ENCODE measurements around the gene SYNJ1. TPM values are rescaled to one million over a fixed set of nuclear protein-coding genes. Genes with fewer than 3 reads are reported as not detected.
"Not testable (repeated sequence)": the region's sequence is repeated elsewhere in the genome, so short reads cannot be mapped to it uniquely, and the experiment has no call there.

Gene SYNJ1
- total and polyA plus RNA-seq, 10 of the 15 experiments (the other 5 are each of a cell fraction or from before 2014, with no cell fraction given): 1.2 to 7.0 (median 3.5) TPM

DNA sequence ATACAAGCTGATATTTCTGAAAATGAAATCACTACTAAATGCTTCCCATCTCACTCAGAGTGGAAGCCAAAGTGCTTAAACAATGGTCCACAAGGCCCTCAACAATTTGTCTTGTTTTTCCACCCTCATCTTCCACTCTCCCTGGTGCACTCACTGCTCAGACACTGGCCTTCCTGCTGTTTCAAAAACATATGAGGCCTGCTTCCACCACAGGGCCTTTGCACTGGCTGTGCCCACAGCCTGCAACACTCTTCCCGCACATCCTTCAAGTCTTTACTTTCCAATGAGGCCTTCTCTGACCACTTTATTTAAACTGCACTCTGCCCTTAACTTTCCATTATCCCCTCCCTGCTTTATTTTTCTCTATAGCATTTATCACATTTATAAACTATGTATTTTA, 53.8 kb downstream of the SYNJ1 start (continued):
- TF ChIP-seq IRF4 (IDR thresholded peaks at IDR 0.05; ENCODE audit: low read depth, low read length) (no peak), BCL11A (IDR thresholded peaks at IDR 0.05; ENCODE audit: low read depth, low read length) (no peak), IKZF2 (IDR thresholded peaks at IDR 0.05) (no peak), NR2C2 (IDR thresholded peaks at IDR 0.05; ENCODE audit: borderline replicate concordance, control insufficient read depth, insufficient read length, low read depth) (no peak), WRNIP1 (IDR thresholded peaks at IDR 0.05; ENCODE audit: borderline replicate concordance, low read depth, low read length) (no peak)
- TF ChIP-seq, protein P1, sequence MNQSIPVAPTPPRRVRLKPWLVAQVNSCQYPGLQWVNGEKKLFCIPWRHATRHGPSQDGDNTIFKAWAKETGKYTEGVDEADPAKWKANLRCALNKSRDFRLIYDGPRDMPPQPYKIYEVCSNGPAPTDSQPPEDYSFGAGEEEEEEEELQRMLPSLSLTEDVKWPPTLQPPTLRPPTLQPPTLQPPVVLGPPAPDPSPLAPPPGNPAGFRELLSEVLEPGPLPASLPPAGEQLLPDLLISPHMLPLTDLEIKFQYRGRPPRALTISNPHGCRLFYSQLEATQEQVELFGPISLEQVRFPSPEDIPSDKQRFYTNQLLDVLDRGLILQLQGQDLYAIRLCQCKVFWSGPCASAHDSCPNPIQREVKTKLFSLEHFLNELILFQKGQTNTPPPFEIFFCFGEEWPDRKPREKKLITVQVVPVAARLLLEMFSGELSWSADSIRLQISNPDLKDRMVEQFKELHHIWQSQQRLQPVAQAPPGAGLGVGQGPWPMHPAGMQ (IDR thresholded peaks at IDR 0.05; ENCODE audit: borderline replicate concordance): no peak

DNA sequence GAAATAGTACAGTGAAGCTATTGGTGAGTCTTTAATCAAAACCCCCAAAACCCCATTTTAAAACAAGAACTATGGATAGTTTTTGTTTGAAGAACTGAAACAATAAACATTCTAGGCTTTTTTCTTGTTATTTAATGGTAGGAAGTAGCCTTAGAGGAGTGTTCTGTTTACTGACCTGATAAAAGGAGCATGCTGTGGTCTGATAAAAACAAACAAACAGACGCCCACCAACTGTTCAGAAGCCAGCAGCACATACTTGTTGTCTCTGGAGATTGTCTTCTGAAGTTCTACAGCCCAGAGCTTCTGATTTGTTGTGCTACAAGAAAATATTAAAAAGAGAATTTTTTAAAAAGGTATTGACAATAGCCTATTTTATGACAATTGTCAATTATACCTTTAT, 61.6 kb downstream of the SYNJ1 start:
- in situ Hi-C loops (cut with MboI): no loop called here
- RAD21 ChIA-PET (ENCODE audit: unreplicated experiment): no interaction called here
- WGBS (ENCODE audit: insufficient coverage, insufficient replicate concordance, low lambda C conversion rate, missing lambda C conversion rate): 82% methylated on average over 1 of the region's 1 CpG

DNA sequence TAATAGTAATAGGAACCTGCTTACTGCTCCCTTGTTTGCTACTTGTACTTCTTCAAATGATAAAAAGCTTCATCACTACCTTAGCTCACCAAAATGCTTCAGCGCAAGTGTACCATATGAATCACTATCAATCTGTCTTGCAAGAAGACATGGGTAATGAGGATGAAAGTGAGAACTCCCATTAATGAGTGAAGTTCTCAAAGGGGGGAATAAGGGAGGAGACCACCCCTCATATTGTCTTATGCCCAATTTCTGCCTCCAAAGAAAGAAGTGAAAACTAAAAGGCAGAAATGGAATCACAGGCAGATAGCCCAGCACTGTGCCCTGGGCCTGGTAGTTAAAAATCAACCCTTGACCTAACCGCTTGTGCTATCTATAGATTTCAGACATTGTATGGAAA, 63.7 kb downstream of the SYNJ1 start:
- H3K4me1 ChIP-seq (ENCODE audit: control insufficient read depth, insufficient read depth, low read length); in situ Hi-C loops (cut with MboI); H2AFZ ChIP-seq (ENCODE audit: control insufficient read depth, low read depth, low read length); POLR2A ChIA-PET; ATAC-seq; H3K27ac ChIP-seq (ENCODE audit: control insufficient read depth, insufficient read depth); FAIRE-seq; H3K9ac ChIP-seq (ENCODE audit: control insufficient read depth, insufficient read depth, low read length); RAD21 ChIA-PET (ENCODE audit: unreplicated experiment); H3K27me3 ChIP-seq (replicated peaks in 1 of 2; ENCODE audit: control insufficient read depth in 2 of 2, insufficient read depth in 2 of 2, low read length in 1 of 2); H4K20me1 ChIP-seq (ENCODE audit: control insufficient read depth, insufficient read depth); H3K36me3 ChIP-seq (ENCODE audit: control insufficient read depth in 2 of 2, insufficient read depth in 2 of 2, low read length in 1 of 2); H3K9me3 ChIP-seq (replicated peaks; ENCODE audit: control insufficient read depth, insufficient read depth, low read length); intact Hi-C loops (cut with micrococcal nuclease; ENCODE audit: unreplicated experiment); BruUV-seq (replicated peaks); CTCF ChIA-PET; H3K79me2 ChIP-seq (ENCODE audit: control insufficient read depth, insufficient read depth, low read length); DNase-seq (ENCODE audit: low read depth, low spot score); H3K4me3 ChIP-seq; H3K4me2 ChIP-seq (ENCODE audit: control insufficient read depth, insufficient read depth): not testable (repeated sequence)
- SMC1A ChIA-PET (ENCODE audit: uncharacterized antibody, unreplicated experiment): interaction anchor here (0.8 to 1.3 kb wide), 3 partner anchors 9 to 19 kb away, joined by 3 read pairs; no protein-coding TSS in a partner anchor
- 96% methylated on average over 2 of the region's 2 CpGs for WGBS (ENCODE audit: insufficient coverage, insufficient replicate concordance, low lambda C conversion rate, missing lambda C conversion rate)

More for the DNA sequence above, 61.6 kb downstream of the SYNJ1 start:
- TF ChIP-seq BRCA1 (IDR thresholded peaks at IDR 0.05; ENCODE audit: low read depth, low read length) (no peak), SIN3A (IDR thresholded peaks at IDR 0.05; ENCODE audit: low read depth, low read length) (no peak), CBFB (IDR thresholded peaks at IDR 0.05; ENCODE audit: low read depth) (no peak), ZZZ3 (IDR thresholded peaks at IDR 0.05; ENCODE audit: control insufficient read depth, insufficient read length, low read depth) (no peak), SMAD5 (IDR thresholded peaks at IDR 0.05; ENCODE audit: low read depth) (no peak), BACH1 (IDR thresholded peaks at IDR 0.05; ENCODE audit: borderline replicate concordance) (no peak), RELA (IDR thresholded peaks at IDR 0.05; ENCODE audit: borderline replicate concordance, partially characterized antibody) (no peak), CBX3 (IDR thresholded peaks at IDR 0.05; ENCODE audit: borderline replicate concordance, low read depth) (no peak), SP1 (IDR thresholded peaks at IDR 0.05; ENCODE audit: low read depth, low read length) (no peak), ZNF622 (IDR thresholded peaks at IDR 0.05) (no peak), RCOR1 (conservative IDR thresholded peaks at IDR 0.05; ENCODE audit: low read depth, low read length) (no peak), RAD21 (IDR thresholded peaks at IDR 0.05; ENCODE audit: insufficient read depth, low read depth, low read length) (no peak), STAT3 (IDR thresholded peaks at IDR 0.05; ENCODE audit: low read depth, low read length) (no peak), BCL11A (IDR thresholded peaks at IDR 0.05; ENCODE audit: low read depth, low read length) (no peak)
- BruUV-seq (replicated peaks): no TSS peak
- ATAC-seq: no peak
- no peaks in the 10 kb centered on the region for H4K20me1 ChIP-seq (ENCODE audit: control insufficient read depth, insufficient read depth)
- no peaks in the 10 kb centered on the region for H3K79me2 ChIP-seq (ENCODE audit: control insufficient read depth, insufficient read depth, low read length)
- no peak overlapping the region for H3K9ac ChIP-seq (ENCODE audit: control insufficient read depth, insufficient read depth, low read length)
- H3K4me1 ChIP-seq (ENCODE audit: control insufficient read depth, insufficient read depth, low read length): no peaks in the 10 kb centered on the region
- H3K9me3 ChIP-seq (replicated peaks; ENCODE audit: control insufficient read depth, insufficient read depth, low read length): peaks cover 2% of the 10 kb centered on the region; the same call in 1 of the 3 replicates
- H3K36me3 ChIP-seq (ENCODE audit: control insufficient read depth in 2 of 2, insufficient read depth in 2 of 2, low read length in 1 of 2): no peaks in the 10 kb centered on the region; a peak in 2 of 4 replicates
- H2AFZ ChIP-seq (ENCODE audit: control insufficient read depth, low read depth, low read length): no peak overlapping the region
- H3K27ac ChIP-seq (ENCODE audit: control insufficient read depth, insufficient read depth): no peak overlapping the region
- CTCF ChIA-PET: interaction anchor here (0.7 kb wide), 1 partner anchor 22 kb away, joined by 3 read pairs; no protein-coding TSS in a partner anchor
- H3K4me2 ChIP-seq (ENCODE audit: control insufficient read depth, insufficient read depth): no peak overlapping the region
- H3K4me3 ChIP-seq: no peak overlapping the region
- SMC1A ChIA-PET (ENCODE audit: uncharacterized antibody, unreplicated experiment): interaction anchor here (2.0 kb wide), 1 partner anchor 10 kb away, joined by 5 read pairs; no protein-coding TSS in a partner anchor
- POLR2A ChIA-PET: no interaction called here
- DNase-seq (ENCODE audit: low read depth, low spot score): no peak
- intact Hi-C loops (cut with micrococcal nuclease; ENCODE audit: unreplicated experiment): no loop called here
- no peaks in the 10 kb centered on the region for H3K27me3 ChIP-seq (replicated peaks in 1 of 2; ENCODE audit: control insufficient read depth in 2 of 2, insufficient read depth in 2 of 2, low read length in 1 of 2)
- FAIRE-seq: no peak
